Keratinocyte (primary cell): ENCODE results near the gene ADGRA1. TPM values are rescaled to one million over a fixed set of nuclear protein-coding genes. Genes with fewer than 3 reads are reported as not detected.
"Not testable (repeated sequence)": the region's sequence is repeated elsewhere in the genome, so short reads cannot be mapped to it uniquely, and the experiment has no call there.

ENCODE experiments used
- DNase-seq: peaks from one replicate; pipeline ENCODE4 v3.0.0-alpha.2; 2011; ENCODE audit warnings: low read depth, missing footprints, low spot score
- FAIRE-seq: peaks from 2 replicates; lab custom pipeline; 2011; peaks lifted over from hg19 to GRCh38; lab: Jason Lieb, UNC
- H2AFZ ChIP-seq: 2 replicates; pipeline ENCODE4 v1.6.0; 2012; ENCODE audit warnings: low read length, control low read depth, inconsistent platforms; ENCODE audit not compliant: control insufficient read depth
- H3K27ac ChIP-seq: 2 replicates; pipeline ENCODE4 v1.5.1; 2011; ENCODE audit warnings: low read length; ENCODE audit not compliant: control insufficient read depth, insufficient read depth
- H3K27me3 ChIP-seq: 3 replicates; pipeline ENCODE4 v1.6.0; 2011; ENCODE audit warnings: low read length; ENCODE audit not compliant: control insufficient read depth, insufficient read depth; ENCODE audit errors: extremely low read depth
- H3K36me3 ChIP-seq, 2 experiments: 2 replicates in 1 of 2; 3 replicates in 1 of 2; pipeline ENCODE4 v1.5.1; 2011; ENCODE audit warnings: low read length in 2 of 2, mild to moderate bottlenecking in 1 of 2; ENCODE audit not compliant: control insufficient read depth in 2 of 2, insufficient read depth in 2 of 2; ENCODE audit errors: extremely low read depth in 1 of 2
- H3K4me1 ChIP-seq: 3 replicates; pipeline ENCODE4 v1.5.1; 2011; ENCODE audit warnings: low read length; ENCODE audit not compliant: control insufficient read depth, insufficient read depth; ENCODE audit errors: extremely low read depth
- H3K4me2 ChIP-seq: 3 replicates; pipeline ENCODE4 v1.6.0; 2011; ENCODE audit warnings: low read depth, low read length; ENCODE audit not compliant: control insufficient read depth, insufficient read depth; ENCODE audit errors: extremely low read depth
- H3K4me3 ChIP-seq, 3 experiments: fragments of 200-600 bp in 1 of 3; sonication (generic) in 1 of 3; 2 replicates in 2 of 3; 3 replicates in 1 of 3; pipeline ENCODE4 v1.5.1; 2011 to 2016; ENCODE audit warnings: low read length in 3 of 3, mild to moderate bottlenecking in 3 of 3, control low read depth in 2 of 3, inconsistent platforms in 1 of 3, low read depth in 1 of 3, mixed read lengths in 1 of 3, mixed run types in 1 of 3, moderate library complexity in 1 of 3; ENCODE audit not compliant: control insufficient read depth in 2 of 3, insufficient read depth in 2 of 3; ENCODE audit errors: extremely low read depth in 1 of 3
- H3K79me2 ChIP-seq: 2 replicates; pipeline ENCODE4 v1.6.0; 2012; ENCODE audit warnings: low read length; ENCODE audit not compliant: control insufficient read depth, insufficient read depth
- H3K9ac ChIP-seq: 3 replicates; pipeline ENCODE4 v1.6.0; 2011; ENCODE audit warnings: low read length; ENCODE audit not compliant: control insufficient read depth, insufficient read depth; ENCODE audit errors: extremely low read depth
- H3K9me1 ChIP-seq: 3 replicates; pipeline ENCODE4 v1.6.0; 2011; ENCODE audit warnings: low read length; ENCODE audit not compliant: control insufficient read depth, insufficient read depth; ENCODE audit errors: extremely low read depth
- H3K9me3 ChIP-seq: 2 replicates; pipeline ENCODE4 v1.5.1; 2012; ENCODE audit warnings: low read depth, low read length; ENCODE audit not compliant: control insufficient read depth
- H4K20me1 ChIP-seq: 3 replicates; pipeline ENCODE4 v1.6.0; 2011; ENCODE audit warnings: low read length; ENCODE audit not compliant: control insufficient read depth, insufficient read depth; ENCODE audit errors: extremely low read depth
- CTCF ChIP-seq, 3 experiments: IDR thresholded peaks in 1 of 3; conservative IDR thresholded peaks in 1 of 3; optimal IDR thresholded peaks in 1 of 3; 2 replicates in 2 of 3; 3 replicates in 1 of 3; pipeline versions ENCODE3 to v1.5.1; 2011; ENCODE audit warnings: low read length in 3 of 3, mild to moderate bottlenecking in 3 of 3, moderate library complexity in 2 of 3, control low read depth in 1 of 3, inconsistent platforms in 1 of 3; ENCODE audit not compliant: insufficient read depth in 2 of 3; ENCODE audit errors: extremely low read depth in 1 of 3
- EZH2 ChIP-seq: IDR thresholded peaks from one replicate; pipeline ENCODE4 v1.6.1; 2012; ENCODE audit warnings: inconsistent platforms, mild to moderate bottlenecking, low read length, moderate library complexity
- dilution Hi-C: fragments of 300-500 bp; cut with MboI; formaldehyde crosslinking; loops from one replicate; pipeline ENCODE4 v1.7.0; 2020; ENCODE audit warnings: low sequenced_read_pairs; ENCODE audit not compliant: extremely low pct_ligation_motif_present
- polyA plus RNA-seq, 5 experiments: library from polyadenylated mRNA; depleted of rRNA in 3 of 5; stranded (reverse) in 3 of 5; stranded (forward) in 1 of 5; unstranded in 1 of 5; fragments of >200 nt; gene quantifications; 1 replicate in 1 of 5; 2 replicates in 3 of 5; 3 replicates in 1 of 5; pipeline versions ENCODE4 v1.2.1 to v1.2.3, GENCODE V29; 2011 to 2012; ENCODE audit warnings: missing spikeins in 2 of 5, low read depth in 1 of 5, low replicate concordance in 1 of 5

ADGRA1 gene
- polyA plus RNA-seq, 1 donor (not counting 4 experiments of a cell fraction or from before 2014, with no cell fraction given): not detected

- no peak overlapping the region for H3K27ac ChIP-seq
- dilution Hi-C loops: no loop called here
- no peaks in the 10 kb centered on the region for H3K4me1 ChIP-seq
- peaks cover 4% of the 10 kb centered on the region for H3K27me3 ChIP-seq
- DNase-seq: no peak
- no peak overlapping the region for H3K4me3 ChIP-seq
- no peaks in the 10 kb centered on the region for H4K20me1 ChIP-seq
- no peak for FAIRE-seq
- TF ChIP-seq CTCF (optimal IDR thresholded peaks at IDR 0.05 in 1 of 3, IDR thresholded peaks at IDR 0.05 in 1 of 3, conservative IDR thresholded peaks at IDR 0.05 in 1 of 3; ENCODE audit: extremely low read depth in 1 of 3, insufficient read depth in 2 of 3, low read length in 3 of 3) (no peak), EZH2 (no peak)
- no peaks in the 10 kb centered on the region for H3K79me2 ChIP-seq
- no peaks in the 10 kb centered on the region for H3K36me3 ChIP-seq
- H3K9ac ChIP-seq: no peak overlapping the region
- no peaks in the 10 kb centered on the region for H3K9me3 ChIP-seq
- no peak overlapping the region for H2AFZ ChIP-seq
- no peaks in the 10 kb centered on the region for H3K9me1 ChIP-seq
- H3K4me2 ChIP-seq: no peak overlapping the region
Measured at GRCh38 chr10:133150656-133151055, 62.9 kb downstream of the ADGRA1 start.

- FAIRE-seq, dilution Hi-C loops: not testable (repeated sequence)
Measured at GRCh38 chr10:133151071-133151470, 63.3 kb downstream of the ADGRA1 start.

GRCh38 chr10:133151543-133151972 is 63.8 kb downstream of the ADGRA1 start:
- H3K9ac ChIP-seq: no peak overlapping the region
- H3K4me3 ChIP-seq: no peak overlapping the region
- no peaks in the 10 kb centered on the region for H3K4me1 ChIP-seq
- no peak overlapping the region for H3K4me2 ChIP-seq
- H3K36me3 ChIP-seq: no peaks in the 10 kb centered on the region
- dilution Hi-C loops: no loop called here
- H4K20me1 ChIP-seq: no peaks in the 10 kb centered on the region
- no peaks in the 10 kb centered on the region for H3K9me3 ChIP-seq
- TF ChIP-seq EZH2: no peak
- TF ChIP-seq CTCF (optimal IDR thresholded peaks at IDR 0.05 in 1 of 3, IDR thresholded peaks at IDR 0.05 in 1 of 3, conservative IDR thresholded peaks at IDR 0.05 in 1 of 3; ENCODE audit: extremely low read depth in 1 of 3, insufficient read depth in 2 of 3, low read length in 3 of 3): no peak
- no peaks in the 10 kb centered on the region for H3K9me1 ChIP-seq
- DNase-seq (no peak), FAIRE-seq (no peak)
- H3K27me3 ChIP-seq: peaks cover 4% of the 10 kb centered on the region
- H3K27ac ChIP-seq: no peak overlapping the region
- H3K79me2 ChIP-seq: no peaks in the 10 kb centered on the region
- H2AFZ ChIP-seq: no peak overlapping the region

More at GRCh38 chr10:133151071-133151470, 63.3 kb downstream of the ADGRA1 start:
- H2AFZ ChIP-seq, H3K27me3 ChIP-seq, H3K36me3 ChIP-seq, DNase-seq, H3K79me2 ChIP-seq, H3K9me3 ChIP-seq, H3K9me1 ChIP-seq, H4K20me1 ChIP-seq, H3K27ac ChIP-seq, H3K9ac ChIP-seq, H3K4me3 ChIP-seq, H3K4me2 ChIP-seq, H3K4me1 ChIP-seq: not testable (repeated sequence)
